Esophagus muscularis mucosa (tissue), 4 donors: Measurements from ENCODE around the gene ADA. TPM values are rescaled to one million over a fixed set of nuclear protein-coding genes. Genes with fewer than 3 reads are reported as not detected.

Experiments used
- DNase-seq: peaks from one replicate; pipeline ENCODE4 v3.0.0-alpha.2; 2017; ENCODE audit errors: extremely low spot score
- H3K27ac ChIP-seq, 4 donors: fragments of 200-600 bp; sonication (generic); replicated peaks in 1 of 4; 1 replicate in 3 of 4; 2 replicates in 1 of 4; pipeline ENCODE4 v1.5.1; 2016 to 2019; ENCODE audit warnings: mild to moderate bottlenecking in 1 of 4
- H3K27me3 ChIP-seq, 4 donors: fragments of 200-600 bp; sonication (generic); one replicate each; pipeline versions ENCODE4 v1.5.1 to v1.6.0; 2016 to 2019
- H3K36me3 ChIP-seq, 4 donors: fragments of 200-600 bp; sonication (generic); one replicate each; pipeline ENCODE4 v1.5.1; 2016 to 2019
- H3K4me1 ChIP-seq, 4 donors: fragments of 200-600 bp; sonication (generic); one replicate each; pipeline ENCODE4 v1.5.1; 2016 to 2019
- H3K4me3 ChIP-seq, 4 donors: fragments of 200-600 bp; sonication (generic); 1 replicate in 2 of 4; 2 replicates in 2 of 4; pipeline ENCODE4 v1.5.1; 2016 to 2019; ENCODE audit warnings: mild to moderate bottlenecking in 4 of 4, moderate library complexity in 1 of 4
- H3K9me3 ChIP-seq, 4 donors: fragments of 200-600 bp; sonication (generic); 1 replicate in 3 of 4; 2 replicates in 1 of 4; pipeline ENCODE4 v1.5.1; 2016 to 2019
- CTCF ChIP-seq, 3 experiments: fragments of 200-600 bp in 2 of 3; fragments of 450-650 bp in 1 of 3; sonication (generic) in 2 of 3; IDR thresholded peaks; one replicate each; pipeline ENCODE4 v1.5.1; 2017 to 2019; ENCODE audit warnings: antibody characterized with exemption in 3 of 3, mild to moderate bottlenecking in 2 of 3, moderate library complexity in 1 of 3
- EP300 ChIP-seq: sonication (generic); formaldehyde crosslinking; IDR thresholded peaks from one replicate; pipeline ENCODE4 v1.6.1; 2017; ENCODE audit warnings: antibody characterized with exemption
- POLR2A ChIP-seq: fragments of 450-650 bp; IDR thresholded peaks from one replicate; pipeline ENCODE4 v1.6.1; 2017; ENCODE audit warnings: antibody characterized with exemption, moderate library complexity, mild to moderate bottlenecking, low read depth
- POLR2AphosphoS5 ChIP-seq, 2 donors: sonication (generic); formaldehyde crosslinking; IDR thresholded peaks; one replicate each; pipeline ENCODE4 v1.6.1; 2017; ENCODE audit warnings: antibody characterized with exemption in 2 of 2
- WGBS: methylation state at CpG from one replicate; pipeline ENCODE4 v1.1.5; 2018; 5-methylcytosine and 5-hydroxymethylcytosine counted together
- intact Hi-C: fragments of 100-400 bp; cut with DNase I; formaldehyde crosslinking; loops from one replicate; pipeline ENCODE4 v1.15.1; 2023
- total RNA-seq, 4 donors: library from RNA; depleted of rRNA; stranded (reverse); fragments of >200 nt; gene quantifications; one replicate each; pipeline versions ENCODE4 v1.1.0 to v1.2.1, GENCODE V29; 2016

Gene ADA
- total RNA-seq, 4 donors from 2014 or later: 9.6 to 18.4 (median 13.4) TPM

- TF ChIP-seq EP300 (no peak), POLR2A (no peak), CTCF (IDR thresholded peaks at IDR 0.05) (no peak), POLR2AphosphoS5 (IDR thresholded peaks at IDR 0.05) (no peak)
- intact Hi-C loops: no loop called here
- DNase-seq: no peak
- 38% methylated on average over 1 of the region's 1 CpG for WGBS
- Histone ChIP-seq H3K4me1 (peaks cover 68 to 100% (median 94%) of the 10 kb centered on the region in 4 donors), H3K9me3 (peaks cover 0 to 3% (median 0%) of the 10 kb centered on the region in 4 donors), H3K36me3 (no peaks in the 10 kb centered on the region), H3K4me3 (peak overlapping the region; percentile 50 to 56 (median 52)), H3K27me3 (no peaks in the 10 kb centered on the region), H3K27ac (peak overlapping the region; percentile 84 to 89 (median 87))
Measured at GRCh38 chr20:44583157-44583556, 68.3 kb downstream of the ADA start.

- peaks cover 0 to 2% (median 0%) of the 10 kb centered on the region in 4 donors for H3K9me3 ChIP-seq
- no peak for DNase-seq
- H3K27ac ChIP-seq: peak within 1 kb of the TSS; percentile 84 to 89 (median 87)
- H3K36me3 ChIP-seq: no peaks in the 10 kb centered on the region
- peak within 1 kb of the TSS; percentile 50 to 56 (median 52) for H3K4me3 ChIP-seq
- peaks cover 64 to 98% (median 94%) of the 10 kb centered on the region in 4 donors for H3K4me1 ChIP-seq
- 29% methylated on average over 6 of the region's 6 CpGs for WGBS
- peak; percentile 78 to 87 for TF ChIP-seq POLR2AphosphoS5 (IDR thresholded peaks at IDR 0.05)
- TF ChIP-seq CTCF (IDR thresholded peaks at IDR 0.05): no peak
- H3K27me3 ChIP-seq: no peaks in the 10 kb centered on the region
- intact Hi-C loops: no loop called here
Measured at GRCh38 chr20:44582311-44583025, 69.0 kb downstream of the ADA start, which contains the start of gene PKIG. TSS of gene PKIG (plus strand) at chr20:44582579. CDS start at chr20:44614557, 31,978 bp downstream.

GRCh38 chr20:44581515-44581914 lies 70.0 kb downstream of the ADA start:
- intact Hi-C loops: no loop called here
- DNase-seq: no peak
- H3K36me3 ChIP-seq: no peaks in the 10 kb centered on the region
- no peak for TF ChIP-seq POLR2A
- no peak for TF ChIP-seq POLR2AphosphoS5 (IDR thresholded peaks at IDR 0.05)
- TF ChIP-seq EP300: no peak
- TF ChIP-seq CTCF (IDR thresholded peaks at IDR 0.05): no peak
- H3K4me1 ChIP-seq: peaks cover 61 to 98% (median 93%) of the 10 kb centered on the region in 4 donors
- H3K27me3 ChIP-seq: no peaks in the 10 kb centered on the region
- H3K9me3 ChIP-seq: no peaks in the 10 kb centered on the region
- peak overlapping the region; percentile 84 to 89 (median 87) for H3K27ac ChIP-seq
- H3K4me3 ChIP-seq: no peak overlapping the region
- 92% methylated on average over 1 of the region's 1 CpG for WGBS

- 85% methylated on average over 9 of the region's 9 CpGs for WGBS
- Histone ChIP-seq H3K27me3 (no peaks in the 10 kb centered on the region), H3K9me3 (no peaks in the 10 kb centered on the region), H3K27ac (peak overlapping the region; percentile 84 to 89 (median 87)), H3K4me3 (no peak overlapping the region), H3K36me3 (no peaks in the 10 kb centered on the region), H3K4me1 (peaks cover 61 to 98% (median 93%) of the 10 kb centered on the region in 4 donors)
- intact Hi-C loops: no loop called here
- DNase-seq: no peak
- no peak for TF ChIP-seq POLR2A
Measured at GRCh38 chr20:44580581-44581268, 70.8 kb downstream of the ADA start.

GRCh38 chr20:44579313-44580081 lies 72.0 kb downstream of the ADA start:
- 34% methylated on average over 8 of the region's 8 CpGs for WGBS
- H3K27ac ChIP-seq: peak overlapping the region; percentile 84 to 89 (median 87)
- intact Hi-C loops: no loop called here
- no peaks in the 10 kb centered on the region for H3K36me3 ChIP-seq
- no peaks in the 10 kb centered on the region for H3K27me3 ChIP-seq
- no peaks in the 10 kb centered on the region for H3K9me3 ChIP-seq
- DNase-seq: no peak
- no peak overlapping the region for H3K4me3 ChIP-seq
- peaks cover 59 to 98% (median 93%) of the 10 kb centered on the region in 4 donors for H3K4me1 ChIP-seq
- no peak for TF ChIP-seq POLR2A
- TF ChIP-seq EP300: no peak
- TF ChIP-seq POLR2AphosphoS5 (IDR thresholded peaks at IDR 0.05): no peak
- TF ChIP-seq CTCF (IDR thresholded peaks at IDR 0.05): no peak
